Fibroblast of lung (primary cell): ENCODE results near the gene AMACR. TPM values are rescaled to one million over a fixed set of nuclear protein-coding genes. Genes with fewer than 3 reads are reported as not detected.

Experiments used
- DNase-seq, 2 donors: peaks; one replicate each; pipeline versions ENCODE4 v3.0.0 to v3.0.0-alpha.2; 2010; ENCODE audit warnings: low read depth in 2 of 2
- H2AFZ ChIP-seq: 2 replicates; pipeline ENCODE4 v1.5.1; 2012; ENCODE audit warnings: low read length, control low read depth, inconsistent platforms
- H3K27ac ChIP-seq: 2 replicates; pipeline ENCODE4 v1.5.1; 2011; ENCODE audit warnings: low read length, control low read depth; ENCODE audit not compliant: insufficient read depth
- H3K27me3 ChIP-seq: 2 replicates; pipeline ENCODE4 v1.5.1; 2011; ENCODE audit warnings: mild to moderate bottlenecking, low read length; ENCODE audit not compliant: control insufficient read depth, insufficient read depth
- H3K36me3 ChIP-seq: 2 replicates; pipeline ENCODE4 v1.5.1; 2011; ENCODE audit warnings: low read length; ENCODE audit not compliant: control insufficient read depth, insufficient read depth
- H3K4me1 ChIP-seq: 2 replicates; pipeline ENCODE4 v1.5.1; 2011; ENCODE audit warnings: low read length; ENCODE audit not compliant: control insufficient read depth, insufficient read depth; ENCODE audit errors: extremely low read depth
- H3K4me2 ChIP-seq: 2 replicates; pipeline ENCODE4 v1.5.1; 2011; ENCODE audit warnings: low read length, control low read depth; ENCODE audit not compliant: insufficient read depth; ENCODE audit errors: extremely low read depth
- H3K4me3 ChIP-seq, 4 experiments: fragments of 200-600 bp in 1 of 4; sonication (generic) in 1 of 4; replicated peaks in 1 of 4; 2 replicates each; pipeline ENCODE4 v1.5.1; 2011 to 2016; ENCODE audit warnings: low read length in 4 of 4, low read depth in 3 of 4, mild to moderate bottlenecking in 3 of 4, control low read depth in 2 of 4, inconsistent platforms in 1 of 4, mixed read lengths in 1 of 4; ENCODE audit not compliant: insufficient read depth in 1 of 4; ENCODE audit errors: control extremely low read depth in 1 of 4
- H3K79me2 ChIP-seq: 2 replicates; pipeline ENCODE4 v1.5.1; 2012; ENCODE audit warnings: mild to moderate bottlenecking, low read length, inconsistent platforms; ENCODE audit not compliant: control insufficient read depth, insufficient read depth
- H3K9ac ChIP-seq: 2 replicates; pipeline ENCODE4 v1.5.1; 2011; ENCODE audit warnings: mild to moderate bottlenecking, low read length, control low read depth; ENCODE audit not compliant: insufficient read depth
- H3K9me3 ChIP-seq: 2 replicates; pipeline ENCODE4 v1.5.1; 2012; ENCODE audit warnings: low read depth, low read length; ENCODE audit not compliant: control insufficient read depth, insufficient read depth
- H4K20me1 ChIP-seq: 2 replicates; pipeline ENCODE4 v1.5.1; 2011; ENCODE audit warnings: low read length; ENCODE audit not compliant: control insufficient read depth, insufficient read depth; ENCODE audit errors: extremely low read depth
- EZH2 ChIP-seq: IDR thresholded peaks from 2 replicates; pipeline ENCODE4 v1.5.1; 2012; ENCODE audit warnings: low read length, control low read depth, mild to moderate bottlenecking; ENCODE audit errors: missing control alignments
- polyA plus RNA-seq, 2 donors: library from polyadenylated mRNA; depleted of rRNA in 1 of 2; stranded (reverse) in 1 of 2; unstranded in 1 of 2; fragments of >200 nt; gene quantifications; 2 replicates each; pipeline ENCODE4 v1.2.1, GENCODE V29; 2011 to 2012; ENCODE audit warnings: missing spikeins in 1 of 2
- total RNA-seq: library from RNA; depleted of rRNA; stranded (reverse); fragments of >200 nt; gene quantifications from 2 replicates; pipeline ENCODE4 v1.2.1, GENCODE V29; 2014
- TF ChIP-seq, protein P1 (sequence below), 2 donors: IDR thresholded peaks in 1 of 2; conservative IDR thresholded peaks in 1 of 2; 1 replicate in 1 of 2; 2 replicates in 1 of 2; pipeline ENCODE4 v1.5.1; 2011 to 2012; ENCODE audit warnings: low read length in 2 of 2, control low read depth in 1 of 2, inconsistent platforms in 1 of 2, low read depth in 1 of 2, mild to moderate bottlenecking in 1 of 2

The AMACR gene
- total and polyA plus RNA-seq, 2 donors (not counting 1 experiment from before 2014, with no cell fraction given): 7.6 to 14.2 TPM

DNA sequence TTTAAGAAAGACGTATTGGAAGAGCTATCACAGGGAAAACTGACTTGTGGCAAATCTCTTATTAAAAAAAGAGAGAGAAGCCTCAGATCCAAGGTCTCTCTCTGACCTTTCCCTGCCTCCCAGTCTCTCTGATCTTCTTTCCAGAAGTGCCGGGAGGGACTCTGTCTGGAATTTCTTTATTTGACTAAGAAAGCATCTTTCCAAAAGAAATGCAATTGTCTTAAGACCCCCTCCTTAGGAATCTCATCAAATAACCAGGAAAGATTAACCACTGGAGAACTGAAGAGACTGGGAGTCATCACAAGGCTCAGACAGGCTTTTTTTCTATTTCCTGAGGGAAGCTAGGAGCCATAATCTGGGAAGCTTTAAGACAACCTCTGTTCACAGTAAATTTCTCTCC, 30.5 kb upstream of the AMACR start:
- no peak for DNase-seq
- H4K20me1 ChIP-seq: no peaks in the 10 kb centered on the region
- H3K9me3 ChIP-seq: no peaks in the 10 kb centered on the region
- H3K27ac ChIP-seq: no peak overlapping the region
- TF ChIP-seq, protein P1, sequence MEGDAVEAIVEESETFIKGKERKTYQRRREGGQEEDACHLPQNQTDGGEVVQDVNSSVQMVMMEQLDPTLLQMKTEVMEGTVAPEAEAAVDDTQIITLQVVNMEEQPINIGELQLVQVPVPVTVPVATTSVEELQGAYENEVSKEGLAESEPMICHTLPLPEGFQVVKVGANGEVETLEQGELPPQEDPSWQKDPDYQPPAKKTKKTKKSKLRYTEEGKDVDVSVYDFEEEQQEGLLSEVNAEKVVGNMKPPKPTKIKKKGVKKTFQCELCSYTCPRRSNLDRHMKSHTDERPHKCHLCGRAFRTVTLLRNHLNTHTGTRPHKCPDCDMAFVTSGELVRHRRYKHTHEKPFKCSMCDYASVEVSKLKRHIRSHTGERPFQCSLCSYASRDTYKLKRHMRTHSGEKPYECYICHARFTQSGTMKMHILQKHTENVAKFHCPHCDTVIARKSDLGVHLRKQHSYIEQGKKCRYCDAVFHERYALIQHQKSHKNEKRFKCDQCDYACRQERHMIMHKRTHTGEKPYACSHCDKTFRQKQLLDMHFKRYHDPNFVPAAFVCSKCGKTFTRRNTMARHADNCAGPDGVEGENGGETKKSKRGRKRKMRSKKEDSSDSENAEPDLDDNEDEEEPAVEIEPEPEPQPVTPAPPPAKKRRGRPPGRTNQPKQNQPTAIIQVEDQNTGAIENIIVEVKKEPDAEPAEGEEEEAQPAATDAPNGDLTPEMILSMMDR (conservative IDR thresholded peaks at IDR 0.05 in 1 of 2, IDR thresholded peaks at IDR 0.05 in 1 of 2; ENCODE audit: low read depth in 1 of 2, low read length in 2 of 2): no peak
- TF ChIP-seq EZH2: no peak
- H3K79me2 ChIP-seq: no peaks in the 10 kb centered on the region
- H2AFZ ChIP-seq: no peak overlapping the region
- H3K27me3 ChIP-seq: no peaks in the 10 kb centered on the region
- no peak overlapping the region for H3K4me2 ChIP-seq
- H3K9ac ChIP-seq: no peak overlapping the region
- no peaks in the 10 kb centered on the region for H3K36me3 ChIP-seq
- no peaks in the 10 kb centered on the region for H3K4me1 ChIP-seq
- no peak overlapping the region for H3K4me3 ChIP-seq

DNA sequence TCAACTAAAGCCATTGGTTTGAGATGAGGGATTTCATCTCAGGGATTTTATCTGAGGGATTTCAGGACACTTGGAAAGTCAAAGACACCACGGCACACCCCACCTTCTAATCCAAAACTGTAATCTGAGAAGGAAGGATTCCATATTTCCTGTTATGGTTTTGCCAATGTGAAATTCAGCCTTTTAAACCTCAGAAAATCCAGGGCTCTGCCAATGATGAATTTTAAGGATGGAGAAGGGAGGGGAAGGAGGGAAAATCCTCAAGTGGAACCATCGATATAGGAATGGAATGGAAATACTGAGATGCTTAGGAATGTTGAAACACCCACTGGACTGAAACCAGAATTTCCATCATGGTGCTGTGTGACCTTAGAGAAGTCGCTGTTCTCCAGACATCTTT, 29.9 kb upstream of the AMACR start:
- Histone ChIP-seq H3K36me3 (no peaks in the 10 kb centered on the region), H3K4me3 (no peak overlapping the region), H3K27me3 (no peaks in the 10 kb centered on the region), H3K27ac (no peak overlapping the region), H3K9me3 (no peaks in the 10 kb centered on the region), H2AFZ (no peak overlapping the region), H3K4me2 (no peak overlapping the region), H3K4me1 (no peaks in the 10 kb centered on the region), H3K79me2 (no peaks in the 10 kb centered on the region), H4K20me1 (no peaks in the 10 kb centered on the region), H3K9ac (no peak overlapping the region)
- TF ChIP-seq, protein P1 (conservative IDR thresholded peaks at IDR 0.05 in 1 of 2, IDR thresholded peaks at IDR 0.05 in 1 of 2; ENCODE audit: low read depth in 1 of 2, low read length in 2 of 2): no peak
- no peak for TF ChIP-seq EZH2
- DNase-seq: peak in 1 of 2 donors; percentile 33

DNA sequence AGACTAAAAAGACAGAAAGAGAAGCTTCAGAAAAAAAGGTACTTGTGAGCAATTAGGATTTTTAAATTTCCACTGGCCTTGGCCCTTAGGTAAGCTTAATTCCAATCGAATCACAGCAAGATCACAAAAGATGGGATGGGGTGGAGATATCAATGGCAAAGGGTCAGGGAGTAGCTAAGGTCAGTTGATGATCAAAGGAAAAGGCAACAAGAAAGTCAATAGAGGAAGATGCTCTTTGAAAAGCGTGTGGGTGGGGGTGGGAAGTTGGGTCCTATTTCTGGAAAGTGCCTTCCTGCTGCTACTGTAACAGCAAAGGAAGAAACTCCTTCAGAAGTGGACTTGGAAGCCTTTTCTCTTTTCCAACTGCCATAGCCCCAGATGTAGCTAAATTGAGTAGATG, 27.9 kb upstream of the AMACR start:
- H3K27me3 ChIP-seq: no peaks in the 10 kb centered on the region
- H3K9ac ChIP-seq: no peak overlapping the region
- no peaks in the 10 kb centered on the region for H3K79me2 ChIP-seq
- H3K36me3 ChIP-seq: no peaks in the 10 kb centered on the region
- no peak for DNase-seq
- H3K9me3 ChIP-seq: no peaks in the 10 kb centered on the region
- H3K4me1 ChIP-seq: no peaks in the 10 kb centered on the region
- no peaks in the 10 kb centered on the region for H4K20me1 ChIP-seq
- TF ChIP-seq, protein P1 (conservative IDR thresholded peaks at IDR 0.05 in 1 of 2, IDR thresholded peaks at IDR 0.05 in 1 of 2; ENCODE audit: low read depth in 1 of 2, low read length in 2 of 2): no peak
- no peak for TF ChIP-seq EZH2
- no peak overlapping the region for H3K27ac ChIP-seq
- no peak overlapping the region for H3K4me2 ChIP-seq
- no peak overlapping the region for H3K4me3 ChIP-seq
- H2AFZ ChIP-seq: no peak overlapping the region
